Endothelial cell of umbilical vein (primary cell): ENCODE results near the gene UCN3. TPM values are rescaled to one million over a fixed set of nuclear protein-coding genes. Genes with fewer than 3 reads are reported as not detected.

Experiments
- BruUV-seq: library from RNA; stranded (reverse); fragments of 400-500 nt; replicated peaks from 2 replicates; lab custom pipeline; 2021; lab: Mats Ljungman, UMichigan
- CTCF ChIA-PET: fragments of 300-600, 350-600 bp; sonication (Branson Sonifier 250); formaldehyde crosslinking; loops from one replicate; lab custom pipeline; 2021; ENCODE audit warnings: antibody characterized with exemption, inconsistent platforms; lab: Charles Lee
- POLR2A ChIA-PET: fragments of 300-600, 350-600 bp; sonication (Branson Sonifier 250); formaldehyde crosslinking; loops from one replicate; lab custom pipeline; 2021; ENCODE audit warnings: antibody characterized with exemption, inconsistent platforms; lab: Charles Lee
- DNase-seq: peaks from one replicate; pipeline ENCODE4 v3.0.0-alpha.2; 2011; ENCODE audit warnings: low read depth, low spot score
- FAIRE-seq: peaks from 2 replicates; lab custom pipeline; 2011; peaks lifted over from hg19 to GRCh38; lab: Jason Lieb, UNC
- H2AFZ ChIP-seq: 2 replicates; pipeline ENCODE4 v1.6.0; 2012; ENCODE audit warnings: low read depth, low read length, control low read depth, inconsistent platforms
- H3K27ac ChIP-seq: 2 replicates; pipeline ENCODE4 v1.5.1; 2011; ENCODE audit warnings: low read depth, mild to moderate bottlenecking, control low read depth, low read length, moderate library complexity; ENCODE audit not compliant: insufficient read depth
- H3K27me3 ChIP-seq, 2 experiments: 2 replicates each; pipeline versions ENCODE4 v1.6.0 to v1.6.1; 2011; ENCODE audit warnings: low read length in 2 of 2, mixed read lengths in 1 of 2; ENCODE audit not compliant: control insufficient read depth in 2 of 2, insufficient read depth in 2 of 2
- H3K36me3 ChIP-seq, 2 experiments: 2 replicates in 1 of 2; 3 replicates in 1 of 2; pipeline ENCODE4 v1.5.1; 2011; ENCODE audit warnings: low read length in 2 of 2, mild to moderate bottlenecking in 1 of 2, moderate library complexity in 1 of 2; ENCODE audit not compliant: control insufficient read depth in 2 of 2, insufficient read depth in 2 of 2; ENCODE audit errors: extremely low read depth in 1 of 2
- H3K4me1 ChIP-seq: 3 replicates; pipeline ENCODE4 v1.5.1; 2011; ENCODE audit warnings: mild to moderate bottlenecking, low read length; ENCODE audit not compliant: control insufficient read depth, insufficient read depth; ENCODE audit errors: extremely low read depth
- H3K4me2 ChIP-seq: 2 replicates; pipeline ENCODE4 v1.6.1; 2011; ENCODE audit warnings: low read length, control low read depth, mixed read lengths; ENCODE audit not compliant: insufficient read depth
- H3K4me3 ChIP-seq, 3 experiments: fragments of 200-600 bp in 1 of 3; sonication (generic), shearing (Covaris generic) in 1 of 3; replicated peaks in 1 of 3; 2 replicates each; pipeline ENCODE4 v1.5.1; 2011 to 2016; ENCODE audit warnings: control low read depth in 3 of 3, low read length in 3 of 3, mild to moderate bottlenecking in 2 of 3, inconsistent platforms in 1 of 3, low read depth in 1 of 3, moderate library complexity in 1 of 3; ENCODE audit not compliant: insufficient read depth in 1 of 3
- H3K79me2 ChIP-seq: 2 replicates; pipeline ENCODE4 v1.6.0; 2012; ENCODE audit warnings: low read length, inconsistent platforms; ENCODE audit not compliant: control insufficient read depth, insufficient read depth
- H3K9ac ChIP-seq: replicated peaks from 2 replicates; pipeline ENCODE3; 2011; ENCODE audit warnings: low read length, control low read depth; ENCODE audit not compliant: insufficient read depth; ENCODE audit errors: extremely low read depth
- H3K9me1 ChIP-seq: replicated peaks from 3 replicates; pipeline ENCODE4 v1.6.0; 2011; ENCODE audit warnings: mild to moderate bottlenecking, low read length; ENCODE audit not compliant: control insufficient read depth, insufficient read depth; ENCODE audit errors: extremely low read depth
- H3K9me3 ChIP-seq: replicated peaks from 2 replicates; pipeline ENCODE4 v1.5.1; 2012; ENCODE audit warnings: low read length, inconsistent platforms; ENCODE audit not compliant: control insufficient read depth, insufficient read depth
- H4K20me1 ChIP-seq: replicated peaks from 2 replicates; pipeline ENCODE3; 2011; ENCODE audit warnings: mild to moderate bottlenecking, low read length; ENCODE audit not compliant: control insufficient read depth, insufficient read depth; ENCODE audit errors: extremely low read depth
- CTCF ChIP-seq, 2 donors: IDR thresholded peaks; 1 replicate in 1 of 2; 2 replicates in 1 of 2; pipeline ENCODE4 v1.5.1; 2011; ENCODE audit warnings: low read length in 2 of 2, mild to moderate bottlenecking in 2 of 2, moderate library complexity in 2 of 2, control low read depth in 1 of 2, inconsistent platforms in 1 of 2, low read depth in 1 of 2; ENCODE audit not compliant: insufficient read depth in 1 of 2; ENCODE audit errors: extremely low read depth in 1 of 2
- EZH2 ChIP-seq: IDR thresholded peaks from 2 replicates; pipeline ENCODE4 v1.6.1; 2012; ENCODE audit warnings: borderline replicate concordance, low read depth, mild to moderate bottlenecking, moderate library complexity, low read length, inconsistent platforms; ENCODE audit not compliant: severe bottlenecking
- FOS ChIP-seq: IDR thresholded peaks from 2 replicates; pipeline ENCODE4 v1.6.1; 2011; ENCODE audit warnings: mild to moderate bottlenecking, low read length, moderate library complexity, borderline replicate concordance; ENCODE audit not compliant: insufficient read depth
- GATA2 ChIP-seq: IDR thresholded peaks from 2 replicates; pipeline ENCODE4 v1.7.0; 2011; ENCODE audit warnings: low read depth, mild to moderate bottlenecking, moderate library complexity, mixed read lengths, low read length; ENCODE audit not compliant: insufficient read length, insufficient read depth
- JUN ChIP-seq: IDR thresholded peaks from 2 replicates; pipeline ENCODE4 v1.6.1; 2011; ENCODE audit warnings: borderline replicate concordance, low read depth; ENCODE audit not compliant: insufficient read length, insufficient read depth
- MAX ChIP-seq: IDR thresholded peaks from 2 replicates; pipeline ENCODE4 v1.6.1; 2011; ENCODE audit not compliant: insufficient read depth, insufficient read length
- MYC ChIP-seq: IDR thresholded peaks from one replicate; pipeline ENCODE4 v1.6.1; 2011; ENCODE audit warnings: mild to moderate bottlenecking, low read depth, low read length
- POLR2A ChIP-seq: IDR thresholded peaks from 2 replicates; pipeline ENCODE4 v1.6.1; 2012; ENCODE audit warnings: low read depth, mild to moderate bottlenecking, control low read depth, low read length
- POLR2AphosphoS5 ChIP-seq: IDR thresholded peaks from 2 replicates; pipeline ENCODE4 v1.6.1; 2012; ENCODE audit warnings: low read depth, mild to moderate bottlenecking, control low read depth, low read length, moderate library complexity; ENCODE audit not compliant: insufficient read depth
- dilution Hi-C: fragments of 300-500 bp; cut with MboI; formaldehyde crosslinking; loops from one replicate; pipeline ENCODE4 v1.15.0; 2019; ENCODE audit warnings: low sequenced_read_pairs; ENCODE audit not compliant: extremely low pct_ligation_motif_present
- intact Hi-C: fragments of 100-400 bp; cut with micrococcal nuclease; formaldehyde crosslinking; loops from one replicate; pipeline ENCODE4 v1.10.0; 2022
- polyA plus RNA-seq, 4 experiments: library from polyadenylated mRNA; depleted of rRNA in 3 of 4; stranded (reverse) in 3 of 4; unstranded in 1 of 4; fragments of >200 nt; gene quantifications; 2 replicates each; pipeline versions ENCODE4 v1.2.1 to v1.2.3, GENCODE V29; 2011 to 2012; ENCODE audit warnings: missing spikeins in 1 of 4
- total RNA-seq: library from RNA; stranded (reverse); gene quantifications from 2 replicates; pipeline ENCODE4 v1.2.3, GENCODE V29; 2021

UCN3 gene
- total and polyA plus RNA-seq, 2 donors (not counting 3 experiments of a cell fraction or from before 2014, with no cell fraction given), result not detected

DNA sequence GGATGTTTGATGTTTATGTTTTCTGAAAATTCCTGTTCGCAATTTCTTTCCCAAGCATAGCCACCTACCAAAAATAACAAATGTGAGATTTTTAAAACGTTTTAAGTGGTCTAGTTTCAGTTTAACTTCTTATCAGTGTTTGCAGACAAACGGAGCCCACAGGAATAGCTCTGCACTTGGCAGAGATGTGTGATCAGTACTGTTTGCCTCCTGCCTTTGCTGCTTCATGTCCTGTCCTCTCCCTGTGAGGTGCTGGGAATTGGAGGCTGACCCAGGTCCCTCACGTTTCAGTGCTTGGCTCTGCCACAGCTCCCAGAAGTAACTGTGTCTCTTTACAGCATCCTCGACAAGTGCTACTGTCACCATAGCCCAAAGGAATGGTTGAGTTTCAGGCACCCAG is 1.2 kb downstream of the UCN3 start:
- Histone ChIP-seq H3K4me2 (no peak overlapping the region), H3K4me1 (no peaks in the 10 kb centered on the region), H3K27ac (no peak overlapping the region), H3K79me2 (no peaks in the 10 kb centered on the region), H3K27me3 (peaks cover 2 to 4% of the 10 kb centered on the region in 2 experiments), H4K20me1 (no peaks in the 10 kb centered on the region), H3K4me3 (no peak overlapping the region), H3K36me3 (no peaks in the 10 kb centered on the region), H3K9me1 (no peaks in the 10 kb centered on the region), H2AFZ (no peak overlapping the region), H3K9me3 (no peaks in the 10 kb centered on the region), H3K9ac (no peak overlapping the region)
- BruUV-seq, result no TSS peak
- TF ChIP-seq FOS, result no peak
- ChIA-PET POLR2A (no interaction called here), CTCF (no interaction called here)
- FAIRE-seq, result no peak
- dilution Hi-C loops (no loop called here), intact Hi-C loops (no loop called here)
- no peak for DNase-seq

GRCh38 chr10:5369362-5370158 is 4.8 kb downstream of the UCN3 start:
- Histone ChIP-seq H4K20me1 (no peaks in the 10 kb centered on the region), H3K4me3 (no peak overlapping the region), H3K9me3 (no peaks in the 10 kb centered on the region), H3K27ac (no peak overlapping the region), H3K4me2 (no peak overlapping the region), H2AFZ (no peak overlapping the region), H3K9ac (no peak overlapping the region), H3K79me2 (no peaks in the 10 kb centered on the region), H3K36me3 (no peaks in the 10 kb centered on the region), H3K9me1 (no peaks in the 10 kb centered on the region), H3K27me3 (no peaks in the 10 kb centered on the region), H3K4me1 (no peaks in the 10 kb centered on the region)
- TF ChIP-seq POLR2A, result no peak
- TF ChIP-seq MYC, result no peak
- no peak for TF ChIP-seq EZH2
- no peak for TF ChIP-seq MAX
- no peak for TF ChIP-seq JUN
- TF ChIP-seq POLR2AphosphoS5, result no peak
- TF ChIP-seq CTCF (IDR thresholded peaks at IDR 0.05; ENCODE audit: extremely low read depth in 1 of 2, insufficient read depth in 1 of 2, low read depth in 1 of 2, low read length in 2 of 2), result no peak
- no peak for TF ChIP-seq GATA2
- TF ChIP-seq FOS, result no peak
- FAIRE-seq (no peak), DNase-seq (no peak)
- no TSS peak for BruUV-seq
- dilution Hi-C loops, result no loop called here
- ChIA-PET POLR2A (no interaction called here), CTCF (no interaction called here)
- intact Hi-C loops, result no loop called here
